Fibroblast of skin of left biceps (primary cell): ENCODE measurements around the gene C3orf20.
"Not testable (repeated sequence)": the region's sequence is repeated elsewhere in the genome, so short reads cannot be mapped to it uniquely, and the experiment has no call there.

ENCODE experiments used
- DNase-seq, 2 experiments: peaks; one replicate each; pipeline ENCODE4 v3.0.0-alpha.2; 2013; ENCODE audit warnings: low read depth in 2 of 2

The C3orf20 gene

DNA sequence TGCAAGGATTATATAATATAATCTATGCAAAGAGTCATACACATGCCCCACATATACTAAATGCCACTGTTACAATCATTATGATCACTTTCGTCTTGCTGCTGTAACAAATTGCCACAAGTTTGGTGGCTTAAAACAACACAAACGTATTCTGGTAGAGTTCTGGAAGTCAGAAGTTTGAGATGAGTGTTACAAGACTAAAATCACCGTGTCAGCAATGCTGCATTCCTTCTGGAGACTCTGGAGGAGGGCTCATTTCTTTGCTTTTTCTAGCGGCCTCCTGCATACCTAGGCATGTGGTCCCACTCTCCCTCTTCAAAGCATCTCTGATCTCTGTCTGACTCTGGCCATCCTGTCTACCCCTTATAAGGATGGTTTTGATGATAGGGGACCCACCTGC is 24.7 kb upstream of the C3orf20 start:
- no peak for DNase-seq

DNA sequence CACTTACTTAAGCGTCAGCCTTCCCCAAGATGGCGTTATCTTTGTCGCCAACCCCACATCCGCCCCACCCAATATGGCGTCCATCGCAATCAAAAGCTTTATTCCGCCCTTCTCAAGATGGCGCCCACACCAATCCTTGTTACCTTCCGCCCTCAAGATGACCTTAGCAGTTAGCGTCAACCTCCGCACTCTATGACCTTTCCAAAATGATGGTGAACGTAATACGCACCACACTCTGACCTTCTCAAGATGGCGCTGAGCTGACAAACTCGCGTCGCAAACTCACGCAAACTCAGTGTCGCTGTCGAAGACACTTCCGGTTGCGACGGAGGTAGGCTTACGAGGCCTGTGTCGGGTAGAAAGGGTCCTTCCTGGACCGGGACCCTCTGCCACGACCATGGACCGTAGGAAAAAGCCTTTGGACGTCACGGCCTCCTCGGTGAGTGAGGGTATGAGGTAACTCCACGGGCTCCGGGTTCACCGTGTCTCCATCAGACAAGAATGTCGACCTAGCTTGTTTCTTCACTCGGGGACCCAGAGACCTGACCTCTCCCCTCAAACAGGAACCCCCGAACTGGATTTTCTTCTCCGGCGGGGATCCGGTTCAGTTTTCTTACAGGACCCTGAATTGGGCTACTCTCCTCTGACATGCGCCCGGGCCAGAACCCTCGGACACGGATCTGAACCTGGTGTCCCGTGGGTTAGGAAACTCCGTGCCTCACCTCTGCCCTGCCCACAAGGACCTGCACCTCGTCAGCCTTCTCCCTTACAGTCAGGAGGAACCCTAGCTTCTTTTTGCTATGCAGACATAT is 23.3 kb upstream of the C3orf20 start, which contains the start of gene CCDC174:
TSS of gene CCDC174 (plus strand) at position 323 of the 812 bp plus-strand sequence. CDS start at position 398, 75 bp downstream.
- DNase-seq, result peak; percentile 97

DNA sequence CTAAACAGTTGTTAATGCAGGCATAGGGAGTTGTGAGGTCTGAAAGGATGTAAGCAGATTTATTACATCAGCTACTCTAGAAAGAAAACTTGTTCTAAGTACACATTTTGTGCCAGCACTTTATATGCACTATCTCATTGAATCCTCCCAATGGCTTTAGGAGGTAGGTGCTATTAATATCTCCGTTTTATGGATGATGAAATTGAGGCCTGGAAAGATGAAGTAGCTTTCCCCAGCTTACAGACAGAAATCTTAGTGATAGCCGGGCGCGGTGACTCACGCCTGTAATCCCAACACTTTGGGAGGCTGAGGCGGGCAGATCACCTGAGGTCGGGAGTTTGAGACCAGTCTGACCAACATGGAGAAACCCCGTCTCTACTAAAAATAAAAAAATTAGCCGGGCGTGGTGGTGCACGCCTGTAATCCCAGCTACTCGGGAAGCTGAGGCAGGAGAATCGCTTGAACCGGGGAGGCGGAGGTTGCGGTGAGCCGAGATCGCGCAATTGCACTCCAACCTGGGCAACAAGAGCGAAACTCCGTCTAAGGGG is 22.5 kb upstream of the C3orf20 start:
- DNase-seq, result not testable (repeated sequence)

DNA sequence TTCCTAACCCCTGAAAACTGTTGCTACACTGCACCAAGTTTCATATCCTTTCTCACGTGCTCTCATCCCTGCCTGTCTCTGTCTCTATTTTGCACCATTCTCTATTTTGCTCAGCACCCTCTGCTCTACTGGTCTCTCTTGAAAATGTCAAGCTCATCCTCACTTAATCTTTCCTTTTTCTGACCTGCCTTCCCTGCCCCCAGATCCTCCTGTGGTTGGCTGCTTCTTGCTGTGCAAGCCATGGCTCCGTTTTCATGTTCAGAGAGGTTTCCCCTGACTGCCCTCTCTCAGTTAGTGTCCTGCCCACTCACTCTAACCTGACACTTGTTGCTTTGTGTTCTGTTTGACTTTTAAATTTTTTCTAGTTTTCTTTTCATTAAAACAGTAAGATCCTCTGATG is 17.4 kb upstream of the C3orf20 start:
- DNase-seq, result no peak

DNA sequence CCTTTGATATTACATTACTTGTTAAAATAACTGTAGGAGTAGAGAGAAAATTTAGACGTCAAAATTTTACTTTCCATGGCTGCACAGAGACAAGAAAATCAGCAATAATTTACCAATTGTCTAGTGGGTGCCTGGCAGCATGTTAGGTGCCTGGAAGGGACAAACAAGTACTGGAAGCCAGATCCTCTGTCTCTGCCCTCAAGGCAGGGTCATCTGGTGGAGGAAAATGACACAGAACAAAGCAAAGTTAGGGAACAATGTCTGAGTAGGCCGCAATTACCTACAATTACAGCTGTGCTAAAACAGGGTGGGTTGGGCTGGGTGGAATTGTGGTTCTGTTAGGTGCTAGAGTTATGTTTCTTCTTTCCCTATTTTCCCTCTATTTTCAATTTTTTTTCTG is 16.0 kb upstream of the C3orf20 start:
- no peak for DNase-seq

DNA sequence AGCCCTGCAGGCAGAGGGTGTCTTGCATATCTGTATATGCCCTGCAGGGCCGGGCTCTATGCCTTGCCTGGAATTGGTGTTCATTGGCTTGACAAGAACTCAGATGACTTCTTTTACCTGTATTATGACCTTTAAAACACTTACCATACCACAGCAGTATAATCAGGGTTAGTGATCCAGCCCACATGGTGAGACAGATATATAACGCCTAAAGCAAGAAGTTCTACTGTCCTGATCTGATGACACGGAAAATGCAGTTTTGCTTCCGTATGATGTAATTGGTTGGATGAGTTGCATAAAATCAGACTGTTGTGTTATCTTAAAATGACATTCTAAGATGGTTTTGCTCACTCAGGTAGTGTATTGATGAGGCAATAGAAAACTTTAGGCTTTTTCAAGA is 14.0 kb upstream of the C3orf20 start:
- DNase-seq, result no peak

DNA sequence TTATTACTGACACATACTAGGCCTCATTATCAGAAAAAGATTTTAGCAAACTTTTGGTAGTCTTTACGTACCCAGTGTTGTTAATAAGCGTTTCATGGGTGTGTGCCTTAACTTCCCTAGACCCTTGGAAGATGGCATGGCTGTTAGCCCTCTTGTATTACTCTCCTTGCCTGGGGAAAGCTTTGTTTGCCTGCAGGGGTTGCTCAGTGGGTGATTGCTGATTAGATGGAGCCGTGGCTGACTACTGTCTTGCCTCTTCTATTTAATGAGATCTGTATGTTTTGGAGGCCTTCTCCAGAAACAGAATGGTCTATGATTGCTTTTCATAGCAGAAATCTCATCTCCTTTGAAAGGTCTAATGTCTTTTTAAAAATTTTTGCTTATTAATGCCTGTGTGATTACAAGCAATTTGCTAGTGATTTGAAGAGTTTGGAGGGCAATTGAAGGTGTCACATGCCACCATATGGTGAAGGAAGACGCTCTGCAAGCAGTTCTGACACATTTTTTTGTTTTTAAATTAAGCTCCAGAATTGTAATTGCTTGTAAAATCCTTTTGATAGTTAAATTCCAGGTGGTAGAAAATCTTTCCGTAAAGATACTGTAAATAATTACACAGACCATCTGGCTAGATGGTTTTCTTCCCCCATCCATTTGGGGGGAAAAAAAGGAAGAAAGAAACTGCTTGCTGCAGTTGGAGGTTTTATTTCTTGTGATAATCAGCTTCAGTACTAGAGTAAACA is 11.4 kb upstream of the C3orf20 start:
- DNase-seq, result no peak

DNA sequence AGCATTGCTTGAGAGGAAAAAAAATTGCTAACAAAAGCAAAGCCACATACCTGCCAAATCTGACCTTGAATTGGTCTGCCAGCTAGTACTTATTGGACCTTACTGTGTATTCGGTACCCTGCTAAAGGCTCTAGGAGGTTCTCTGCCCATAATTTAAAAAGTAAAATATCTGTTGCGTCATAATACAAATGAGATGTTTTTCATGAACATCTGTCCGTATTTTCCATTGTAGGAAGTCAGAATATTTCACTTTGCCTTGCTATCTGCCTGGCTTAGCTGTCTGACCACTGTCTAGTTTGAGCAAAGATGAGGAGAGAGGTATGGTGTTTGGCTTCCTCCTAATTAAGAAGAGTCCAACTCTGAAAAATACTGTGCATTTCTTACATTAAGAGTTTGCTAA is 10.8 kb upstream of the C3orf20 start:
- no peak for DNase-seq

DNA sequence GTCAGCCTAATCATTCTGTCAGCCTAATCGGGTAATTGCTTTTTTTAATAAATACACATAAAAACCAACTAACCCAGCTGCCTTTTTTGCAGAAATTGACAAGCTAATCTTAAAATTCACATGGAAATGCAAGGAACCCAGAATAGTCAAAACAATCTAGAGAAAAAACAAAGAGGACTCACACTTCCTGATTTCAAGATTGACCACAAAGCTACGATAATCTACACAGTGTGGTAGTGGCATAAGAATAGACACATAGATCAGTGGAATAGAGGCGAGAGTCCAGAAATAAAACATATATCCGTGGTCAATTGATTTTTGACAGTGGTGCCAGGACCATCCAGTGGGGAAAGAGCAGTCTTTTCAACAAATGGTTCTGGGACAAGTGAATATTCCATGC is 2.4 kb upstream of the C3orf20 start:
- no peak for DNase-seq

DNA sequence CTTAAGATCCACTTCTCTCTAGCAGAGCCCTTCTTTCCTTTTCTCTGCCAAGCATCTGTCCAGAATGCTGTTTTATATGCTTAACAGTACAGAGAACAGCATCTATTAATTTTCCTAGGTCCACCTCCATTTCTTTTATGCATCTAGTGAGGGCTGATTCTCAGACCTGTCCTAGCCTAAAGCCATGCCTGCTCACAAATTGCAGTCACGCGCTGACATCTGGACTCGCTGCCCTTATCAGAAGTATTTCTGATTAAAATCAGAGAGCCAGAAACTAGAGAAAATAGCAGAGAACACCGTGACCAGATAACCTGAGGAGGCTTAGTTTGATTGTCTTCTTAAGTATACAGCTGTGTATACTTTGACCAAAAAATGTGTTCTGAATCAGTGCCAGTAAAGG is 1.9 kb downstream of the C3orf20 start:
- no peak for DNase-seq

DNA sequence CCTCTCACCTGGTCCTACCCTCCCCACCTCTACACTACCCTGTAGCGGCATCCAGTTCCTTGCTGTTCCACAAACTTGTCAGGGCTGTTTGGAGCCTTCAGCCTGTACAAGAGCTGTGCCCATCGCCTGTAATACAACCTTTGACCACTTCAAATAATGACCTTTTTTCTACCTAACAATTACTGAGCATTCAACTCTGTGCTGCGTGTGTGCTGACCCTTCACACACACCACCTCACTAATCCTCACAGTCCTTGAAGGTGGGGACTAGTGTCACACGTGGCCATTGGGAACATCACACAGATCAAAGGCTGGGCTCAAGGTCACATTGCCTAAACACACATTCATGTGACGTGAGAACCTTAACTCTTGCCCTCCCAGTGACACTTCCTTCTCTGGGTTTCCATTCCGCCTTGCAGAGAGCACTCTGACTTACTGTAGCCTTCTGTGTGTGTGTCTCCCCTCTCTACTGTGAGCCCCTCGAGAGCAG is 3.1 kb downstream of the C3orf20 start:
- DNase-seq, result no peak

DNA sequence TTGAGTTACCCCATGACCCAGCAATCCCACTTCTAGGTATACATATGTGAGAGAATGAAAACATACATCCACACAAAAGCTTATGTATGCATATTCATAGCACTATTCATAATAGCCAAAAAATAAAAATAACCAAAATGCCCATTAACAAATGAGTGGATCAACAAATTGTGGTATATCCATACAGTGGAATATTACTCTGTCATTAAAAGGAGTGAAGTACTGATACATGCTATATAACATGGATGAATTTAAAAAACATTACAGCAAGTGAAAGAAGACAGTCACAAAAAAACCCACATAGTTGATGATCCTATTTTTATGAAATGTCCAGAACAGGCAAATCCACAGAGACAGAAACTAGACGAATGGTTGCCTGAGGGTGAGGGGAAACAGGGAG is 5.2 kb downstream of the C3orf20 start:
- no peak for DNase-seq

DNA sequence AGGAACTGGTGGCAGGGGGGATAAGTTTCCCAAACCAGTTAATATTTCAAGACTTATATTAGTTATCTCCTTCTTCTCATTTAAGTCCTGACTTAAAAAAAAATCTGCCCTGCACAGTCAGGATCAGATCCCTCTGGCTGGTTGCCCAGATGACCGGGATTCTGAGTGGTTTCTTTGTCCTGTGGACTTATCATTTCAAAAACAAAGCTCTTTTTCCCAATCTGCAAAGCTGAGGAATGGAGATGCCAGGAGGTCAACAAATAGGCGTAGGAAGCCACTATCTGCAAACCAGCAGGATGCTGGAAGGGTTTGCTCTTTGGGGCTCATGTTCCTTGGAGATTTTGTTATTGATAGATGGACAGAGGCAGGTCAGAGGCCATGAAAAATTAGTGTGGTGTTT is 5.8 kb downstream of the C3orf20 start:
- no peak for DNase-seq

DNA sequence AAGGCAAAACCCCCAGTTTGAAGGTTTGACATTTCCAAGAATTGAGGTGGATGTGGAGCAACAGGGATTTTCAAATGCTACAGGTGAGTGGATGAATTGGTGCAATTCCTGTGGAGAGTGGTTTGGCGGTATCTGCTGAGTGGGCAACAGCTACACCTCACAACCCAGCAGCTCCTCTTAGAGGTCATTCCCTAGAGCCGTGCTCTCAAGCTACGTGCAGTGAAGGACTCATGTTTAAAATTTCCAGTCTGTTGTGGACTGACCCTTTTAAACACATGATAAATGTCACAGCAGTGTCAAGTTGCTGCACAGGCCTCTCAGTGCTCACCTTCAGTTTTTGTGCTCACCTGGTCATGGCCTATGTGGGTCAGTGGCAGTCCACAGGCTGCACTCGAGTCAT is 9.5 kb downstream of the C3orf20 start:
- DNase-seq, result no peak

DNA sequence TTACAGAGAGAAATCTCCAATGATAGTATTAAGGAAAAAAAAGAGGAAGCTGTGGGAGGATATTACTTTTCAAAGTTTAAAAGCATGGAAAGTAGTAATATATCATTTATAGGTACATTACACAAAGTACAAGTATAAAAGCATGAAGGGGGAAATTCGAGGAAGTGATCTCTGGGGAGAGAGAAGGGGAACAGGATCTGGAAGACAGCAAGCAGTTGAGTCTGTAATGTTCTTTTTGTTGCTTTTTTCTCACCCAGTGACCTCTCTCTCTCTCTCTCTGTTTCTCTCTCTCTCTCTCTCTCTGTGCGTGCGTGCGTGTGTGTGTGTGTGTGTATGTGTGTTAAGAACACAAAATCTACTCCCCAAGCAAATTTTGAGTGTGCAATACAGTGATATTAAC is 10.2 kb downstream of the C3orf20 start:
- DNase-seq, result no peak

DNA sequence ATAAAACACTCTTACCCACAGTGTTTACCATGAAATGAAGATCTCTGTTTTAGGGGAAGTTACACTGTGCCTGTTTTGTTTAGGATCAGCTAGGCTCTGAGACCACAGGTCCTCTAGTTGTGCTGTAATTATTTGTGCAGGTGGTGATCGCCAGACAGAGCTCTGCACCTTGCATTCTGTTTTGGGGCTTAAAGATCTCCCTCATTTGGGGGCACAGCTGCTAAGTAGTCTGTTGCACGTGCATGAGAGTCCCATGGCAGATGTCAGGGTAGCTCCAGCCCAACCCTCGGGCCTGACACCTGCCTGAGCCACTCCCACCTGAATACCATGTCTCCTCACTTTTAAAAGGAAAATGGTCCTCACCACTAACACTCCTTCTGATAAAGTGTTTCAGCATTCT is 12.4 kb downstream of the C3orf20 start:
- DNase-seq, result no peak

DNA sequence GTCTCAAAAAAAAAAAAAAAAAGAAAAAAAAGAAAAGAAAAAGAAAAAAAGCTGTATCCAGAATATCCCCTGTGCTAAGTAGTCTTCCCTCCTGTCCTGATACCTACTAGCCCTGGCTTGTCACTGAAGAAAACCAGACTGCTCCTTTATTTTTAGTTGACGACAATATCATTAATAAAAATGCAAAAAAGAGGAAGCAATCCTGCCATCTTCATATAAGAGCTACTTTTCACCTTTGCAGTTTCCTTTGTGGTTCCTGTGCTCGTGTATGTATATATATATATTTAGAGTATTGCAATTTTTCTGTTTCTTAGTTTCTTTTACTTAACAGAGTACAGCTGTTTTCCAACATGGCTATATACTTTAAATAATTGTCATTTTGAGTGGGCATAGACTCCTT is 13.6 kb downstream of the C3orf20 start:
- no peak for DNase-seq

DNA sequence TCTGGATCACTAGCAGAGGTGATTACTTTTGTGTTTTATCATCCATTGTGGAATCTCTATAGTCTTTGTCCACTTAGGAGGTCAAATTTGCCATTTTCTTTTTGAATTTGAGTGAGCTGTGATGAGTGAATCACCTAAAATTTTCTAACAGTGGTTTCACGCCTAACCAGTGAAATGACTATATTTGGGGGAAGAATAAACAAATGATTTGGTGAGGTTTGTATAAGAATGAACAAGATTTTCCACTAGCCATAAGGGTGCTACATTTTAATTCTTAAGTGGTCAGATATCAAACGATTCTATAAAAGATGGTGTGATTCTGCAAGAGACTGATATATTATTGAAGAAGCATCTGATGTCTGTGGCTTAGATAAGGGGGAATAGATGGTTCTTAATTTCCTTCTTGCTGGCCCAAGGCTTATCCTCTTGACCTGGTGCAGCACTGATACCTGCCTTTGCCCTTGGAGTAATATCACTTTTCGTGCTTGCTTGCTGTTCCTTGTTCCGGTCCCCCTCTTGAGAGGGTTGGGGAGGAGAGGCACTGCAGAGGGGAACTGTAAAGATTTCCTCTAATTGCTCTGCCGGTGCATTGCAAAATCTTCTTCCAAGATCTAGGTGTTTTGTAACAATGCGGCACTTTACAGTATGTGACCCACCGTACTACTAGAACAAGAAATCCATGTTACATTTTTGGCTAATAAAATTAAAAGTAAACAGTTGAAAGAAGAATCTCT is 14.5 kb downstream of the C3orf20 start:
- no peak for DNase-seq

DNA sequence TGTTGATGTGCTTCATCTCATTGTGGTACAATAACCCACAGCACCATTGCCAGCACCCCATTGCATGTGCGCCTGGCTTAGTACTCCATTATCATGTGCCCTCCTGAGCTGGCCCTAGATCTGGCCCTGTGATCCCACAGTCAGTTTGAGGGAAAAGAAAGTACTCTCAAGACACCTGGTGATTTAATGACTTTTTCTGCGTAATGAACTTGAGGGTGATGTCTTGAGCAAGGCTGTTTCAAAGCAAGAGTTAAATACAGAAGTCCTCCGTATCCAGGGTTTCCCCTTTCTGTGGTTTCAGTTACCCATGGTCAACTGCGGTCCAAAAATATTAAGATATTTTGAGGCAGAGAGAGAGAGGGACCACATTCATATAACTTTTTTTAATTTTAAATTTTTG is 16.3 kb downstream of the C3orf20 start:
- DNase-seq, result no peak

DNA sequence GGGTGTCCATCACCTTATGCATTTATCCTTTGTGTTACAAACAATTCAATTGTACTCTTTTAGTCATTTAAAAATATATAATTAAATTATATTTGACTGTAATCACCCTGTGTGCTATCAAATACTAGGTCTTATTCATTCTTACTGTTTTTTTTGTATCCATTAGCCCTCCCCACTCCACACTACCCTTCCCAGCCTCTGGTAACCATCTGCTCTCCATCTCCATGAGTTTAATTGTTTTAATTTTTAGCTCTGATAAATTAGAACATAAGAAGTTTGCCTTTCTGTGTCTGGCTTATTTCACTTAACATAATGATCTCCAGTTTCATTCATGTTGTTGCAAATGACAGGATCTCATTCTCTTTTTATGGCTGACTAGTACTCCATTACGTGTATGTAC is 16.8 kb downstream of the C3orf20 start:
- DNase-seq, result no peak

DNA sequence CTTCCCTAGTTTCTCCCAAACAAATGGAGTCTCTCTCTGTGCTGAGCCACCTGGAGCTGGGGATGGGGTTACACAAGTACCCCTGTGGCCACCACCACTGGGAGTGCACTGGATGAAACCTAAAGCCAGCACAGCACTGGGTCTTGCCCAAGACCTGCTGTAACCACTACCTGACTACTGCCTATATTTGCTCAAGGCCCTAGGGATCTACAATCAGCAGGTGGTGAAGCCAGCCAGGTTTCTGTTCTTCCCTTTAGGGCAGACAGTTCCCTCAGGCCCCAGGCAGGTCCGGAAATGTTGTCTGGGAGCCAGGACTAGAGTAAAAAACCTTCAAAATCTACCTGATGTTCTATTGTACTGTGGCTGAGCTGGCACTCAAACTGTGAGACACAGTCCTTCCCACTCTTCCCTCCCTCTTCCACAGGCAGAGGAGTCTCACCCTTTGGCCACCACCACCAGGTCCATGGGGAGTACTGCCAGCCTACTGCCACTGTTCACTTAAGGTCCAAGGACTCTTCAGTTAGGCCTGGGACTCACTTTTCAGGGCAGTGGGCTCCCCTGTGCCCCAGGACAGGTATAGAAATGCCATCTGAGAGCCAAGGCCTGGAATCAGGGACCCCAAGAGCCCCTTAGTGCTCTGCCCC is 23.8 kb downstream of the C3orf20 start:
- no peak for DNase-seq

DNA sequence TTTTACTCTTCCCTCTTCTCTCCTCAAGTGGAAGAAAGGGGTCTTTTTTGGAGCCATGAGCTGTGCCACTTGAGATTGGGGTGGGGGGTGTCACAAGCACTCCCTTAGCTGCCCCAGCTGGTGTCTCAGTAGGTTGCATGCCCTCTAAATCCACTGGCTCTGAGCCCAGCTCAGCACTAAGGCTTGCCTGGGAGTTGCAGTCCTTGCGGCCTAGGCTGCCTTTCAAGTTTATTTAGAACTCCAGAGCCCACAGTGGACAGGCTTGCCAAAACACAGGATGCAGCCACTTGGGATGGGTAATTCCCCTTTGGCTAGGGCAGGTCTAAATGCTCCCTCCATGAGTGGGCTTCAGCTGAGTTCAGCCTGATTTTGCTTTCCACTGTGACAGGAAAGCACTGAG is 24.7 kb downstream of the C3orf20 start:
- no peak for DNase-seq
